NCI-H460 (cell line): ENCODE results near the gene PPP2R5E. TPM values are rescaled to one million over a fixed set of nuclear protein-coding genes. Genes with fewer than 3 reads are reported as not detected.
A peak's percentile ranks its signal among the peaks of the same experiment; 100 is the strongest.
"Not testable (repeated sequence)": the region's sequence is repeated elsewhere in the genome, so short reads cannot be mapped to it uniquely, and the experiment has no call there.

ENCODE experiments used
- DNase-seq: peaks from one replicate; pipeline ENCODE4 v3.0.0-alpha.2; 2016; ENCODE audit warnings: low read depth; ENCODE audit errors: extremely low read depth
- total RNA-seq: library from RNA; depleted of rRNA; stranded (reverse); fragments of >200 nt; shearing (Covaris generic); gene quantifications from 2 replicates; pipeline ENCODE4 v1.2.3, GENCODE V29; 2014

PPP2R5E gene
- total RNA-seq, 1 experiment from 2014 or later: 28.1 TPM

GRCh38 chr14:63523735-63524426, 19.3 kb downstream of the PPP2R5E start:
- no peak for DNase-seq

GRCh38 chr14:63522511-63522910, 20.7 kb downstream of the PPP2R5E start:
- DNase-seq: not testable (repeated sequence)

- DNase-seq: no peak
Measured at GRCh38 chr14:63517354-63517753, 25.8 kb downstream of the PPP2R5E start.

GRCh38 chr14:63515240-63515639, 27.9 kb downstream of the PPP2R5E start:
- DNase-seq: no peak

GRCh38 chr14:63513756-63514155, 29.4 kb downstream of the PPP2R5E start:
- no peak for DNase-seq

- DNase-seq: no peak
Measured at GRCh38 chr14:63512861-63513260, 30.3 kb downstream of the PPP2R5E start.

GRCh38 chr14:63510538-63510937, 32.6 kb downstream of the PPP2R5E start:
- no peak for DNase-seq

GRCh38 chr14:63508033-63508432, 35.1 kb downstream of the PPP2R5E start:
- DNase-seq: no peak

- peak; percentile 21 for DNase-seq
Measured at GRCh38 chr14:63504648-63505047, 38.5 kb downstream of the PPP2R5E start.

- DNase-seq: no peak
Measured at GRCh38 chr14:63501429-63501828, 41.7 kb downstream of the PPP2R5E start.

- DNase-seq: no peak
Measured at GRCh38 chr14:63499701-63500250, 43.4 kb downstream of the PPP2R5E start.

GRCh38 chr14:63496837-63497400, 46.3 kb downstream of the PPP2R5E start:
- DNase-seq: no peak

- no peak for DNase-seq
Measured at GRCh38 chr14:63493246-63493645, 49.9 kb downstream of the PPP2R5E start.

- DNase-seq: no peak
Measured at GRCh38 chr14:63492391-63492790, 50.8 kb downstream of the PPP2R5E start.

- DNase-seq: no peak
Measured at GRCh38 chr14:63487724-63488123, 55.5 kb downstream of the PPP2R5E start.

GRCh38 chr14:63486738-63487137, 56.4 kb downstream of the PPP2R5E start:
- DNase-seq: no peak

- DNase-seq: no peak
Measured at GRCh38 chr14:63483315-63483714, 59.9 kb downstream of the PPP2R5E start.

GRCh38 chr14:63480599-63480998, 62.6 kb downstream of the PPP2R5E start:
- DNase-seq: no peak

GRCh38 chr14:63478437-63478852, 64.7 kb downstream of the PPP2R5E start:
- DNase-seq: no peak

- DNase-seq: no peak
Measured at GRCh38 chr14:63478010-63478409, 65.2 kb downstream of the PPP2R5E start.

GRCh38 chr14:63477556-63477955, 65.6 kb downstream of the PPP2R5E start:
- DNase-seq: no peak

GRCh38 chr14:63475761-63476160, 67.4 kb downstream of the PPP2R5E start:
- no peak for DNase-seq
